OCI-LY7 (cell line): Measurements from ENCODE around the gene NRDC.

Experiments used
- CTCF ChIP-seq: fragments of 200-600 bp; sonication (generic); conservative IDR thresholded peaks from 2 replicates; pipeline ENCODE4 v1.5.1; 2014; ENCODE audit warnings: mild to moderate bottlenecking, antibody characterized with exemption, low read length, moderate library complexity, mixed read lengths
- EZH2phosphoT487 ChIP-seq: fragments of 200-600 bp; sonication (generic); IDR thresholded peaks from 2 replicates; pipeline ENCODE4 v1.6.1; 2018; ENCODE audit warnings: low read depth, borderline replicate concordance, mild to moderate bottlenecking, mixed run types, antibody characterized with exemption, low read length, moderate library complexity, mixed read lengths

GRCh38 chr1:51740652-51741051 is 137.9 kb downstream of the NRDC start:
- no peak for TF ChIP-seq CTCF
- no peak for TF ChIP-seq EZH2phosphoT487
